A673 (cell line): ENCODE measurements around the gene CDC42EP4. TPM values are rescaled to one million over a fixed set of nuclear protein-coding genes. Genes with fewer than 3 reads are reported as not detected.

ENCODE experiments used
- BruUV-seq: library from RNA; stranded (reverse); fragments of 400-500 nt; replicated peaks from 2 replicates; lab custom pipeline; 2021; lab: Mats Ljungman, UMichigan
- CTCF ChIA-PET: fragments of 300-600 bp; sonication (Branson Sonifier 250); formaldehyde crosslinking; loops from one replicate; lab custom pipeline; 2022; ENCODE audit warnings: antibody characterized with exemption; lab: Charles Lee
- POLR2A ChIA-PET: fragments of 300-600 bp; sonication (Branson Sonifier 250); formaldehyde crosslinking; loops from one replicate; lab custom pipeline; 2022; ENCODE audit warnings: antibody characterized with exemption; ENCODE audit not compliant: low non-redundant PET; lab: Charles Lee
- DNase-seq: peaks from one replicate; pipeline ENCODE4 v3.0.0-alpha.2; 2015; ENCODE audit warnings: low spot score
- H3K27ac ChIP-seq: fragments of 200-600 bp; sonication (generic); 2 replicates; pipeline ENCODE4 v1.5.1; 2016; ENCODE audit warnings: mixed run types, low read depth, mild to moderate bottlenecking, mixed read lengths, antibody characterized with exemption, low read length; ENCODE audit not compliant: poor library complexity, severe bottlenecking
- H3K27me3 ChIP-seq: fragments of 200-600 bp; sonication (generic); replicated peaks from 2 replicates; pipeline ENCODE4 v1.6.1; 2017; ENCODE audit warnings: mixed run types, low read depth, mild to moderate bottlenecking, mixed read lengths, antibody characterized with exemption, low read length; ENCODE audit not compliant: insufficient read depth, poor library complexity
- H3K36me3 ChIP-seq: fragments of 200-600 bp; sonication (generic); 2 replicates; pipeline ENCODE4 v1.6.1; 2016; ENCODE audit warnings: mixed run types, mild to moderate bottlenecking, mixed read lengths, antibody characterized with exemption, low read length; ENCODE audit not compliant: insufficient read depth, poor library complexity, severe bottlenecking
- H3K4me1 ChIP-seq: fragments of 200-600 bp; sonication (generic); 2 replicates; pipeline ENCODE4 v1.6.1; 2017; ENCODE audit warnings: mixed run types, mild to moderate bottlenecking, mixed read lengths, antibody characterized with exemption, low read length; ENCODE audit not compliant: insufficient read depth, poor library complexity, severe bottlenecking
- H3K4me3 ChIP-seq: fragments of 200-600 bp; sonication (generic); 2 replicates; pipeline ENCODE4 v1.5.1; 2016; ENCODE audit warnings: low read depth, mixed run types, mild to moderate bottlenecking, mixed read lengths, low read length; ENCODE audit not compliant: poor library complexity, severe bottlenecking
- H3K9me3 ChIP-seq: fragments of 200-600 bp; sonication (generic); 2 replicates; pipeline ENCODE4 v1.6.1; 2016; ENCODE audit warnings: mixed run types, low read depth, mild to moderate bottlenecking, mixed read lengths, antibody characterized with exemption, low read length; ENCODE audit not compliant: poor library complexity, severe bottlenecking
- EZH2 ChIP-seq: fragments of 200-600 bp; sonication (generic); IDR thresholded peaks from 2 replicates; pipeline ENCODE4 v1.6.1; 2017; ENCODE audit warnings: borderline replicate concordance, low read depth, mild to moderate bottlenecking, mixed read lengths, antibody characterized with exemption, low read length; ENCODE audit not compliant: poor library complexity, severe bottlenecking
- intact Hi-C: fragments of 100-400 bp; cut with micrococcal nuclease; formaldehyde crosslinking; loops from one replicate; pipeline ENCODE4 v1.10.0; 2022; ENCODE audit not compliant: unreplicated experiment
- total RNA-seq: library from RNA; stranded (reverse); gene quantifications from 2 replicates; pipeline ENCODE4 v1.2.3, GENCODE V29; 2021
- TF ChIP-seq, protein P1 (sequence below): fragments of 300-800, 200-600 bp; sonication (generic); conservative IDR thresholded peaks from 2 replicates; pipeline ENCODE4 v1.5.1; 2017; ENCODE audit warnings: low read depth, mild to moderate bottlenecking, antibody characterized with exemption, low read length, moderate library complexity, mixed read lengths

Gene CDC42EP4
- total RNA-seq, 1 experiment from 2014 or later, result 37.5 TPM

DNA sequence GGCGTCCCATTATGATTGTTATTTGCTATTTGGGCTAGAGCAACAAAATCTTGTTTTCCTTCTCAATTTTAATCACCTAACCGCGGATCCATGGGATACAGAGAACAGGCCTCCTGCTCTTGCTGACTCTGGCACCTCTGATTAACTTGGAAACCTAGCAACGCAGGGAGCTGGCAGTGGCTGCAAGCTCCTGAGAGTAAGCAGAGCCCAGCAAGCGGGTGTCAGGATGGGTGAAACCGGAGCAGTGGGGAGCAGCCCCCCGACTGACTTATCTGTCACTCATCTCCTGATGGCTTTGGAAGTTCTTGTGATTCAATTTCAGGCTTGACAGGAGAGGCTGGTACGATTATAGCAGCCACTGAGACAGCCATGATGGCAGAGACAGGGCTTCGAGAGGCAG is 45.5 kb upstream of the CDC42EP4 start:
- Histone ChIP-seq H3K4me1 (no peaks in the 10 kb centered on the region), H3K9me3 (no peaks in the 10 kb centered on the region), H3K27ac (no peak overlapping the region), H3K27me3 (no peaks in the 10 kb centered on the region), H3K4me3 (no peak overlapping the region), H3K36me3 (no peaks in the 10 kb centered on the region)
- no peak for DNase-seq
- no TSS peak for BruUV-seq
- TF ChIP-seq, protein P1, sequence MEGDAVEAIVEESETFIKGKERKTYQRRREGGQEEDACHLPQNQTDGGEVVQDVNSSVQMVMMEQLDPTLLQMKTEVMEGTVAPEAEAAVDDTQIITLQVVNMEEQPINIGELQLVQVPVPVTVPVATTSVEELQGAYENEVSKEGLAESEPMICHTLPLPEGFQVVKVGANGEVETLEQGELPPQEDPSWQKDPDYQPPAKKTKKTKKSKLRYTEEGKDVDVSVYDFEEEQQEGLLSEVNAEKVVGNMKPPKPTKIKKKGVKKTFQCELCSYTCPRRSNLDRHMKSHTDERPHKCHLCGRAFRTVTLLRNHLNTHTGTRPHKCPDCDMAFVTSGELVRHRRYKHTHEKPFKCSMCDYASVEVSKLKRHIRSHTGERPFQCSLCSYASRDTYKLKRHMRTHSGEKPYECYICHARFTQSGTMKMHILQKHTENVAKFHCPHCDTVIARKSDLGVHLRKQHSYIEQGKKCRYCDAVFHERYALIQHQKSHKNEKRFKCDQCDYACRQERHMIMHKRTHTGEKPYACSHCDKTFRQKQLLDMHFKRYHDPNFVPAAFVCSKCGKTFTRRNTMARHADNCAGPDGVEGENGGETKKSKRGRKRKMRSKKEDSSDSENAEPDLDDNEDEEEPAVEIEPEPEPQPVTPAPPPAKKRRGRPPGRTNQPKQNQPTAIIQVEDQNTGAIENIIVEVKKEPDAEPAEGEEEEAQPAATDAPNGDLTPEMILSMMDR, result no peak
- TF ChIP-seq EZH2, result no peak
- intact Hi-C loops, result no loop called here
- ChIA-PET POLR2A (no interaction called here), CTCF (no interaction called here)

DNA sequence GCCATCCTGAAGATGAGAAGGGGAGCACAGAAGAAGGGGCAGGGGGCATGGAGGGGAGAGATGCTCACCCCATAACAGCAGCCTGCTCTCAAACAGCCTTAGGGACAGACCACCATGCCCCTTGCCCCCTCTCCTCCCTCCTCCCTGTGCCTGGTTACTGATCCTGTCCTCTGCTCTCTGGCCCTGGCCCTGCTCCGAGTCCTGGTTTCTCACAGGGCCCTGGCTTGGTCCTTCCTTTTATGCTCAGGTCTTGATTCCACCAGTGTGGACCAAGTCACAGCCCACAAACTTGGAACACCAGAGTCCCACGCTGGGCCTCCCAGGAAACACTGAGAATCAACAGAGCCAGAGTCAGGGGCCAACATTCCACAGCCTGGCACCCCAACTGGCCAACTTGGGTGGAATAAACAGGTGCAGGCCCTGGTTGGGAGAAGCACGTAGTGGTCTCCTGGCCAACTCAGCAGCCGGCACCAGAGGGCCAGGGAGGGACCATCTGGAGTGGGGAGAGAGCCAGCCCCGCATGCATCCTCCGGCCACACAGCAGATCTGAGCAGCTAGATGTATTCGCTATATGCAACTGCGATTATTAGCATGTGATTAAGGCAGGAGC is 44.9 kb upstream of the CDC42EP4 start:
- BruUV-seq, result no TSS peak
- no peak overlapping the region for H3K4me3 ChIP-seq
- CTCF ChIA-PET, result no interaction called here
- H3K36me3 ChIP-seq, result no peaks in the 10 kb centered on the region
- no peak for DNase-seq
- POLR2A ChIA-PET, result no interaction called here
- no peak overlapping the region for H3K27ac ChIP-seq
- no peaks in the 10 kb centered on the region for H3K27me3 ChIP-seq
- no peak for TF ChIP-seq EZH2
- TF ChIP-seq, protein P1, result no peak
- intact Hi-C loops, result no loop called here
- H3K4me1 ChIP-seq, result no peaks in the 10 kb centered on the region
- H3K9me3 ChIP-seq, result no peaks in the 10 kb centered on the region

DNA sequence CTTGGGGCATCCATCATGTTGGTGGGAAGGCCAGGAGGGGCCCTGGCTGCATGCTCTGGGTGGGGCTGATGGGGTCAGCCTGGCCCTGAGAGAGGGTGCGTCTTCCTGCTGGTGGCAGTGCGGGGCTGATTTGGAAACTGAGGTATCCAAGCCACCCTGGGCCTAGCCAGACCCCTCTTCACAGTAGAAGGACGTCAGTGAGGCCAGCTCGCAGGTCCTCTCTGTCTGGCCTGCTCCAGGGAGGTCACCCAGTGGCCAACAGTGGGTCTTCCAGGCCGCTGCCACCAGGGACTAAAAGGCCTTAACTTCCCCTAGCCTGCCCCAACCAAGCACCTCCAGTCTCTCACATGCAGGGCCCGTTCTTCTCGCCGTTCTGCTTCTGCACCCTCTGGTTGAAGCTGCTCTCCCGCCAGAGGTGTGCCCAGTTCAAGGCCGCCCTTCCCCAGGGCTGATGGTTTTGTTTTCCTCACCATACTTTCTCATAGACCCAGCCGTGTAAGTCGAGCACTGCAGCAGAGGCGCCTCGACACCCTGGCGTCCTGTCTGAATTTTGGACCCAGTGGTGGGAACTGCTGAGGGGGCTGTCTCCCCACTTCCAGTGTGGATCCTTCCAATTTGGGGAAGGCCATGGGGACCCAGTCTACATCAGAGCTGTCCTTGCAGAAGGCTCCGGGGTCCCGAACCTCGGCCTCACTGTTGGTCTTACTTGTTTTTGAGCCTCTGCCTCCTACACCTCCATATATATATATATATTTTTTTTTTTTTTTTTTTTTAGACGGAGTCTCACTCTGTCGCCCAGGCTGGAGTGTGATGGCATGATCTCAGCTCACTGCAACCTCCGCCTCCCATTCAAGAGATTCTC is 42.9 kb upstream of the CDC42EP4 start:
- no peaks in the 10 kb centered on the region for H3K4me1 ChIP-seq
- no peaks in the 10 kb centered on the region for H3K27me3 ChIP-seq
- CTCF ChIA-PET, result no interaction called here
- no peak overlapping the region for H3K27ac ChIP-seq
- intact Hi-C loops, result no loop called here
- no peak for DNase-seq
- POLR2A ChIA-PET, result no interaction called here
- H3K36me3 ChIP-seq, result no peaks in the 10 kb centered on the region
- no peak overlapping the region for H3K4me3 ChIP-seq
- no TSS peak for BruUV-seq
- no peak for TF ChIP-seq EZH2
- TF ChIP-seq, protein P1, result no peak
- H3K9me3 ChIP-seq, result no peaks in the 10 kb centered on the region
